Neural cell (in vitro differentiated cells): Measurements from ENCODE around the gene OLFML2B. TPM values are rescaled to one million over a fixed set of nuclear protein-coding genes. Genes with fewer than 3 reads are reported as not detected.

Experiments used
- H2AFZ ChIP-seq: fragments of 200-600, 300-800 bp; sonication (generic), shearing (Covaris generic); 2 replicates; pipeline ENCODE4 v1.6.0; 2014; ENCODE audit warnings: low read depth, mild to moderate bottlenecking, antibody characterized with exemption, low read length, moderate library complexity
- H3F3A ChIP-seq: fragments of 200-600 bp; shearing (Covaris generic); 2 replicates; pipeline ENCODE4 v1.6.1; 2016; ENCODE audit warnings: mild to moderate bottlenecking, moderate library complexity, mixed read lengths, antibody characterized with exemption, low read length; ENCODE audit not compliant: insufficient read depth, poor library complexity, severe bottlenecking
- H3K27ac ChIP-seq: fragments of 200-600, 300-800 bp; sonication (generic), shearing (Covaris generic); 2 replicates; pipeline ENCODE4 v1.5.1; 2014; ENCODE audit warnings: mild to moderate bottlenecking, low read length, moderate library complexity
- H3K27me3 ChIP-seq: fragments of 300-800, 200-600 bp; sonication (generic), shearing (Covaris generic); 2 replicates; pipeline ENCODE4 v1.6.0; 2014; ENCODE audit warnings: mild to moderate bottlenecking, low read depth, low read length, moderate library complexity; ENCODE audit not compliant: insufficient read depth
- H3K36me3 ChIP-seq: fragments of 300-800, 200-600 bp; sonication (generic), shearing (Covaris generic); 2 replicates; pipeline ENCODE4 v1.5.1; 2014; ENCODE audit warnings: mild to moderate bottlenecking, antibody characterized with exemption, low read length, moderate library complexity; ENCODE audit not compliant: insufficient read depth
- H3K4me2 ChIP-seq: fragments of 300-800, 200-600 bp; sonication (generic), shearing (Covaris generic); 2 replicates; pipeline ENCODE4 v1.6.0; 2014; ENCODE audit warnings: mild to moderate bottlenecking, low read length
- H3K4me3 ChIP-seq: fragments of 300-800, 200-600 bp; sonication (generic), shearing (Covaris generic); 2 replicates; pipeline ENCODE4 v1.5.1; 2014; ENCODE audit warnings: mild to moderate bottlenecking, low read length, moderate library complexity
- H3K79me2 ChIP-seq: fragments of 200-600 bp; shearing (Covaris generic); replicated peaks from 2 replicates; pipeline ENCODE4 v1.6.0; 2014; ENCODE audit warnings: mild to moderate bottlenecking, low read length, moderate library complexity; ENCODE audit not compliant: insufficient read depth
- H3K9ac ChIP-seq: fragments of 300-800, 200-600 bp; sonication (generic), shearing (Covaris generic); 2 replicates; pipeline ENCODE4 v1.6.1; 2016; ENCODE audit warnings: mild to moderate bottlenecking, low read length, mixed read lengths
- H3K9me2 ChIP-seq: fragments of 200-600 bp; shearing (Covaris generic); 2 replicates; pipeline ENCODE4 v1.6.1; 2016; ENCODE audit warnings: mild to moderate bottlenecking, low read length, mixed read lengths; ENCODE audit not compliant: insufficient read depth
- H3K9me3 ChIP-seq: fragments of 200-600, 300-800 bp; sonication (generic), shearing (Covaris generic); 2 replicates; pipeline ENCODE4 v1.6.1; 2016; ENCODE audit warnings: mild to moderate bottlenecking, mixed run types, low read length, moderate library complexity, mixed read lengths
- H4K20me1 ChIP-seq: fragments of 200-600 bp; shearing (Covaris generic); 2 replicates; pipeline ENCODE4 v1.6.1; 2016; ENCODE audit warnings: mild to moderate bottlenecking, mixed run types; ENCODE audit not compliant: insufficient read depth
- CTCF ChIP-seq: fragments of 450-650 bp; IDR thresholded peaks from 2 replicates; pipeline ENCODE4 v1.5.1; 2014; ENCODE audit warnings: antibody characterized with exemption, mild to moderate bottlenecking, moderate library complexity; ENCODE audit not compliant: poor library complexity, severe bottlenecking
- EP300 ChIP-seq: fragments of 450-650 bp; conservative IDR thresholded peaks from 2 replicates; pipeline ENCODE4 v1.6.1; 2014; ENCODE audit warnings: antibody characterized with exemption, mild to moderate bottlenecking, moderate library complexity; ENCODE audit not compliant: poor library complexity, severe bottlenecking
- EZH2 ChIP-seq: fragments of 200-600, 300-800 bp; shearing (Covaris generic), sonication (generic); IDR thresholded peaks from 2 replicates; pipeline ENCODE4 v1.6.1; 2014; ENCODE audit warnings: antibody characterized with exemption, low read length, borderline replicate concordance, mild to moderate bottlenecking; ENCODE audit not compliant: insufficient read depth, poor library complexity, severe bottlenecking
- MXI1 ChIP-seq: fragments of 450-650 bp; conservative IDR thresholded peaks from 2 replicates; pipeline ENCODE4 v1.6.1; 2014; ENCODE audit warnings: antibody characterized with exemption, mild to moderate bottlenecking; ENCODE audit not compliant: poor library complexity, severe bottlenecking
- POLR2AphosphoS5 ChIP-seq: IDR thresholded peaks from 2 replicates; pipeline ENCODE4 v1.6.1; 2012
- RAD21 ChIP-seq: fragments of 450-650 bp; conservative IDR thresholded peaks from 2 replicates; pipeline ENCODE4 v1.6.1; 2014; ENCODE audit warnings: antibody characterized with exemption, mild to moderate bottlenecking, moderate library complexity
- REST ChIP-seq: IDR thresholded peaks from 2 replicates; pipeline ENCODE4 v1.6.1; 2012; ENCODE audit warnings: borderline replicate concordance
- SMC3 ChIP-seq: fragments of 450-650 bp; conservative IDR thresholded peaks from 2 replicates; pipeline ENCODE4 v1.6.1; 2014; ENCODE audit warnings: antibody characterized with exemption, mild to moderate bottlenecking, moderate library complexity; ENCODE audit not compliant: poor library complexity
- TAF1 ChIP-seq: IDR thresholded peaks from 2 replicates; pipeline ENCODE4 v1.6.1; 2012; ENCODE audit warnings: low read depth
- polyA plus RNA-seq: library from polyadenylated mRNA; depleted of rRNA; stranded (reverse); fragments of >200 nt; gene quantifications from 2 replicates; pipeline ENCODE4 v1.2.3, GENCODE V29; 2014

The OLFML2B gene
- polyA plus RNA-seq, 1 donor from 2014 or later: 0.78 TPM

- H4K20me1 ChIP-seq: no peaks in the 10 kb centered on the region
- H3K79me2 ChIP-seq: no peaks in the 10 kb centered on the region
- H3K27ac ChIP-seq: no peak overlapping the region
- no peak overlapping the region for H3K4me3 ChIP-seq
- no peaks in the 10 kb centered on the region for H3K27me3 ChIP-seq
- TF ChIP-seq RAD21 (no peak), SMC3 (no peak), REST (no peak), CTCF (no peak), EP300 (no peak), POLR2AphosphoS5 (no peak), EZH2 (no peak)
- H3K36me3 ChIP-seq: no peaks in the 10 kb centered on the region
- no peaks in the 10 kb centered on the region for H3K9me2 ChIP-seq
- no peak overlapping the region for H3K4me2 ChIP-seq
- no peak overlapping the region for H2AFZ ChIP-seq
- H3F3A ChIP-seq: no peaks in the 10 kb centered on the region
- H3K9me3 ChIP-seq: no peaks in the 10 kb centered on the region
- H3K9ac ChIP-seq: no peak overlapping the region
Measured at GRCh38 chr1:161956930-161957329, 66.7 kb downstream of the OLFML2B start.

- Histone ChIP-seq H3K27ac (no peak overlapping the region), H3K9ac (no peak overlapping the region), H3K79me2 (no peaks in the 10 kb centered on the region), H3F3A (no peaks in the 10 kb centered on the region), H3K36me3 (no peaks in the 10 kb centered on the region), H3K9me3 (no peaks in the 10 kb centered on the region), H4K20me1 (no peaks in the 10 kb centered on the region), H2AFZ (no peak overlapping the region), H3K27me3 (no peaks in the 10 kb centered on the region), H3K4me3 (no peak overlapping the region), H3K9me2 (no peaks in the 10 kb centered on the region), H3K4me2 (no peak overlapping the region)
- TF ChIP-seq MXI1 (no peak), CTCF (no peak), RAD21 (no peak), TAF1 (no peak), EZH2 (no peak), EP300 (no peak)
Measured at GRCh38 chr1:161956097-161956496, 67.6 kb downstream of the OLFML2B start.
